ENCODE measurements around the gene MPHOSPH9.
"Not testable (repeated sequence)": the region's sequence is repeated elsewhere in the genome, so short reads cannot be mapped to it uniquely, and the experiment has no call there.

MPHOSPH9 gene

GRCh38 chr12:123261196-123261595, 28.3 kb upstream of the MPHOSPH9 start:
- no peak for DNase-seq

- no peak for DNase-seq
Measured at GRCh38 chr12:123260081-123260480, 27.1 kb upstream of the MPHOSPH9 start.

GRCh38 chr12:123258593-123258992, 25.7 kb upstream of the MPHOSPH9 start:
- no peak for DNase-seq

- DNase-seq = no peak
Measured at GRCh38 chr12:123254853-123255446, 22.0 kb upstream of the MPHOSPH9 start.

- DNase-seq = peak in 39 of 51 donors; percentile 11 to 84 (median 51)
Measured at GRCh38 chr12:123253641-123254459, 20.9 kb upstream of the MPHOSPH9 start.

- DNase-seq = not testable (repeated sequence)
Measured at GRCh38 chr12:123252365-123252764, 19.4 kb upstream of the MPHOSPH9 start.

GRCh38 chr12:123251403-123252076, 18.6 kb upstream of the MPHOSPH9 start:
- no peak for DNase-seq

GRCh38 chr12:123250471-123251383, 17.8 kb upstream of the MPHOSPH9 start:
- DNase-seq = no peak

- DNase-seq = not testable (repeated sequence)
Measured at GRCh38 chr12:123248996-123249741, 16.2 kb upstream of the MPHOSPH9 start.

GRCh38 chr12:123248129-123248528, 15.2 kb upstream of the MPHOSPH9 start:
- not testable (repeated sequence) for DNase-seq

- no peak for DNase-seq
Measured at GRCh38 chr12:123245678-123246077, 12.7 kb upstream of the MPHOSPH9 start.

GRCh38 chr12:123243671-123244262, 10.8 kb upstream of the MPHOSPH9 start:
- no peak for DNase-seq

GRCh38 chr12:123242116-123242904, 9.4 kb upstream of the MPHOSPH9 start:
- DNase-seq = peak in 1 of 51 donors; percentile 23

- DNase-seq = no peak
Measured at GRCh38 chr12:123238961-123239360, 6.0 kb upstream of the MPHOSPH9 start.

GRCh38 chr12:123238330-123238682, 5.4 kb upstream of the MPHOSPH9 start:
- DNase-seq = no peak

- DNase-seq = peak in 22 of 51 donors; percentile 4 to 45 (median 24)
Measured at GRCh38 chr12:123237646-123238329, 4.8 kb upstream of the MPHOSPH9 start.

- DNase-seq = peak in 1 of 51 donors; percentile 48
Measured at GRCh38 chr12:123233505-123234308, 766 bp upstream of the MPHOSPH9 start.

GRCh38 chr12:123232472-123232806, 502 bp downstream of the MPHOSPH9 start:
- peak in 3 of 51 donors; percentile 55 to 69 (median 56) for DNase-seq
